ENCODE data around the gene CAMK1G. TPM values are rescaled to one million over a fixed set of nuclear protein-coding genes. Genes with fewer than 3 reads are reported as not detected.

CAMK1G gene
- polyA plus RNA-seq, 1 donor (not counting 4 experiments of a cell fraction or from before 2014, with no cell fraction given), result not detected

DNA sequence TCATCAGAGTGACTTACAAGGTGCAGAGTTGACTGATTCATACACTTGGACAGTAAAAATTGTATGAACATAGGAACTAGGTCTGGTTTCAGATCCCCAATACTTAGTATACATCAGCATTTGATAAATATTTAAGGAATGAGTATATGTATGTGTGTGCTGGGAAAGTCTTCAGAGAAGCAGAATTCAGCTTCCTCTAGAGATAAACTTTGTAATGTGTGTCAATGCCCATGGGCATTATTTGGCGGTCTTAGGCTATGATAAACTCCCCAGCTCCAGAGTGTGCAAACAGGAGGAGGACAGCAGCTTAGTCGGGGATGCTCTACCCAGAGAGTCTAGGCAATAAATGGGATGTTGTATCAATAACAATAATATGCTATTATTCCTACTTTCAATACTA lies 2.9 kb upstream of the CAMK1G start:
- Histone ChIP-seq H3K36me3 (ENCODE audit: control insufficient read depth in 2 of 2, extremely low read depth in 1 of 2, insufficient read depth in 2 of 2, low read length in 2 of 2) (no peaks in the 10 kb centered on the region), H3K4me2 (ENCODE audit: control insufficient read depth, extremely low read depth, insufficient read depth, low read depth, low read length) (no peak overlapping the region), H3K9me1 (ENCODE audit: control insufficient read depth, extremely low read depth, insufficient read depth, low read length) (no peaks in the 10 kb centered on the region), H3K9me3 (ENCODE audit: control insufficient read depth, low read depth, low read length) (no peaks in the 10 kb centered on the region), H2AFZ (ENCODE audit: control insufficient read depth, low read length) (no peak overlapping the region), H3K27ac (ENCODE audit: control insufficient read depth, insufficient read depth, low read length) (no peak overlapping the region), H3K4me1 (ENCODE audit: control insufficient read depth, extremely low read depth, insufficient read depth, low read length) (peaks cover 7% of the 10 kb centered on the region), H3K4me3 (ENCODE audit: control insufficient read depth in 2 of 3, extremely low read depth in 1 of 3, insufficient read depth in 2 of 3, low read depth in 1 of 3, low read length in 3 of 3) (no peak overlapping the region), H3K27me3 (ENCODE audit: control insufficient read depth, extremely low read depth, insufficient read depth, low read length) (peaks cover 23% of the 10 kb centered on the region), H3K9ac (ENCODE audit: control insufficient read depth, extremely low read depth, insufficient read depth, low read length) (no peak overlapping the region), H3K79me2 (ENCODE audit: control insufficient read depth, insufficient read depth, low read length) (no peaks in the 10 kb centered on the region), H4K20me1 (ENCODE audit: control insufficient read depth, extremely low read depth, insufficient read depth, low read length) (no peaks in the 10 kb centered on the region)
- dilution Hi-C loops (cut with MboI; ENCODE audit: extremely low pct_ligation_motif_present, low sequenced_read_pairs), result no loop called here
- FAIRE-seq, result no peak
- TF ChIP-seq, protein P1, sequence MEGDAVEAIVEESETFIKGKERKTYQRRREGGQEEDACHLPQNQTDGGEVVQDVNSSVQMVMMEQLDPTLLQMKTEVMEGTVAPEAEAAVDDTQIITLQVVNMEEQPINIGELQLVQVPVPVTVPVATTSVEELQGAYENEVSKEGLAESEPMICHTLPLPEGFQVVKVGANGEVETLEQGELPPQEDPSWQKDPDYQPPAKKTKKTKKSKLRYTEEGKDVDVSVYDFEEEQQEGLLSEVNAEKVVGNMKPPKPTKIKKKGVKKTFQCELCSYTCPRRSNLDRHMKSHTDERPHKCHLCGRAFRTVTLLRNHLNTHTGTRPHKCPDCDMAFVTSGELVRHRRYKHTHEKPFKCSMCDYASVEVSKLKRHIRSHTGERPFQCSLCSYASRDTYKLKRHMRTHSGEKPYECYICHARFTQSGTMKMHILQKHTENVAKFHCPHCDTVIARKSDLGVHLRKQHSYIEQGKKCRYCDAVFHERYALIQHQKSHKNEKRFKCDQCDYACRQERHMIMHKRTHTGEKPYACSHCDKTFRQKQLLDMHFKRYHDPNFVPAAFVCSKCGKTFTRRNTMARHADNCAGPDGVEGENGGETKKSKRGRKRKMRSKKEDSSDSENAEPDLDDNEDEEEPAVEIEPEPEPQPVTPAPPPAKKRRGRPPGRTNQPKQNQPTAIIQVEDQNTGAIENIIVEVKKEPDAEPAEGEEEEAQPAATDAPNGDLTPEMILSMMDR (optimal IDR thresholded peaks at IDR 0.05 in 1 of 3, IDR thresholded peaks at IDR 0.05 in 1 of 3, conservative IDR thresholded peaks at IDR 0.05 in 1 of 3; ENCODE audit: extremely low read depth in 1 of 3, insufficient read depth in 2 of 3, low read length in 3 of 3), result no peak
- TF ChIP-seq EZH2 (IDR thresholded peaks at IDR 0.05; ENCODE audit: low read length), result no peak
- DNase-seq (ENCODE audit: low read depth, low spot score), result no peak

DNA sequence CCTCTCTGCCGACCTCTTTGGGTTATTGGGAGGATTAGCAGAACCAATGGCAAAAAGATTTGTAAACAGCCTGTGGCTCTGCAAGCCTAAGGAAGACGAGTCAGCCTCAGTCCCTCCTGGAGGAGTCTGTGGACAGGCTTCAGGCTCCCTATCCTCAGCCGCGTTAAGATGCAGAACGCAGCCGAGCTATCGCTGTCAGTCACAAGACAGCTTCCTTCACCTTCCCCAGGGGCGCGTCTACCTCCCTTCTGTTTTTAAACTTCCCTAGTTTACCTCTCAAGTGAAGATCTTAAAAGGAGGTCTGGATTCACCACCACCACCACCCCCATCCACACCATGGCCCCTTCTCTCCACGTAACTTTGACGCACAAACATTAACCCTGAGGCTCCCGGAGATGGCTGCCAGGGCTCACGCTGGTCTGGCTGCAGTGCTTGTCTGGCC lies 738 bp downstream of the CAMK1G start:
- Histone ChIP-seq H3K36me3 (ENCODE audit: control insufficient read depth in 2 of 2, extremely low read depth in 1 of 2, insufficient read depth in 2 of 2, low read length in 2 of 2) (no peaks in the 10 kb centered on the region), H3K9me1 (ENCODE audit: control insufficient read depth, extremely low read depth, insufficient read depth, low read length) (no peaks in the 10 kb centered on the region), H3K27me3 (ENCODE audit: control insufficient read depth, extremely low read depth, insufficient read depth, low read length) (peaks cover 22% of the 10 kb centered on the region), H3K4me3 (ENCODE audit: control insufficient read depth in 2 of 3, extremely low read depth in 1 of 3, insufficient read depth in 2 of 3, low read depth in 1 of 3, low read length in 3 of 3) (no peak overlapping the region), H3K27ac (ENCODE audit: control insufficient read depth, insufficient read depth, low read length) (no peak overlapping the region), H3K9ac (ENCODE audit: control insufficient read depth, extremely low read depth, insufficient read depth, low read length) (no peak overlapping the region), H3K4me1 (ENCODE audit: control insufficient read depth, extremely low read depth, insufficient read depth, low read length) (peaks cover 23% of the 10 kb centered on the region), H2AFZ (ENCODE audit: control insufficient read depth, low read length) (no peak overlapping the region), H3K4me2 (ENCODE audit: control insufficient read depth, extremely low read depth, insufficient read depth, low read depth, low read length) (no peak overlapping the region), H3K9me3 (ENCODE audit: control insufficient read depth, low read depth, low read length) (peaks cover 1% of the 10 kb centered on the region), H3K79me2 (ENCODE audit: control insufficient read depth, insufficient read depth, low read length) (no peaks in the 10 kb centered on the region), H4K20me1 (ENCODE audit: control insufficient read depth, extremely low read depth, insufficient read depth, low read length) (no peaks in the 10 kb centered on the region)
- TF ChIP-seq EZH2 (IDR thresholded peaks at IDR 0.05; ENCODE audit: low read length), result no peak
- TF ChIP-seq, protein P1 (optimal IDR thresholded peaks at IDR 0.05 in 1 of 3, IDR thresholded peaks at IDR 0.05 in 1 of 3, conservative IDR thresholded peaks at IDR 0.05 in 1 of 3; ENCODE audit: extremely low read depth in 1 of 3, insufficient read depth in 2 of 3, low read length in 3 of 3), result no peak
- no peak for FAIRE-seq
- dilution Hi-C loops (cut with MboI; ENCODE audit: extremely low pct_ligation_motif_present, low sequenced_read_pairs), result no loop called here
- DNase-seq (ENCODE audit: low read depth, low spot score), result no peak
